CD4-positive, alpha-beta T cell treated with Interleukin-4 for 4 hours (primary cell): Measurements from ENCODE around the gene PLAAT4.
"Not testable (repeated sequence)": the region's sequence is repeated elsewhere in the genome, so short reads cannot be mapped to it uniquely, and the experiment has no call there.

Experiments
- DNase-seq: peaks from one replicate; pipeline ENCODE4 v3.0.0-alpha.2; 2020

Gene PLAAT4

GRCh38 chr11:63511048-63511748 is 25.4 kb upstream of the PLAAT4 start:
- no peak for DNase-seq

GRCh38 chr11:63512816-63513215 is 23.8 kb upstream of the PLAAT4 start:
- DNase-seq: no peak

GRCh38 chr11:63516109-63516508 is 20.5 kb upstream of the PLAAT4 start:
- no peak for DNase-seq

- no peak for DNase-seq
These were observed 19.5 kb upstream of the PLAAT4 start for GRCh38 chr11:63517156-63517555.

GRCh38 chr11:63518548-63518947 is 18.1 kb upstream of the PLAAT4 start:
- peak; percentile 55 for DNase-seq

GRCh38 chr11:63520606-63521170 is 15.9 kb upstream of the PLAAT4 start:
- DNase-seq: no peak

- DNase-seq: no peak
These were observed 14.7 kb upstream of the PLAAT4 start for GRCh38 chr11:63521896-63522295.

- no peak for DNase-seq
These were observed 13.5 kb upstream of the PLAAT4 start for GRCh38 chr11:63523151-63523550.

GRCh38 chr11:63527667-63528066 is 8.9 kb upstream of the PLAAT4 start:
- no peak for DNase-seq

GRCh38 chr11:63528156-63528555 is 8.5 kb upstream of the PLAAT4 start:
- DNase-seq: not testable (repeated sequence)

- DNase-seq: not testable (repeated sequence)
These were observed 7.8 kb upstream of the PLAAT4 start for GRCh38 chr11:63528729-63529278.

GRCh38 chr11:63529373-63529772 is 7.2 kb upstream of the PLAAT4 start:
- not testable (repeated sequence) for DNase-seq

GRCh38 chr11:63530021-63530420 is 6.6 kb upstream of the PLAAT4 start:
- no peak for DNase-seq

- DNase-seq: peak; percentile 79
These were observed 5.4 kb upstream of the PLAAT4 start for GRCh38 chr11:63531074-63531792.

- DNase-seq: no peak
These were observed 4.5 kb upstream of the PLAAT4 start for GRCh38 chr11:63532117-63532516.

GRCh38 chr11:63532799-63533475 is 3.7 kb upstream of the PLAAT4 start:
- DNase-seq: no peak

GRCh38 chr11:63534076-63534475 is 2.5 kb upstream of the PLAAT4 start:
- DNase-seq: no peak

- DNase-seq: peak; percentile 51
These were observed 1.6 kb upstream of the PLAAT4 start for GRCh38 chr11:63534895-63535461.

GRCh38 chr11:63535734-63536133 is 874 bp upstream of the PLAAT4 start:
- peak; percentile 67 for DNase-seq

GRCh38 chr11:63537293-63538101 is 889 bp downstream of the PLAAT4 start:
- DNase-seq: no peak

GRCh38 chr11:63542506-63542905 is 5.9 kb downstream of the PLAAT4 start:
- DNase-seq: not testable (repeated sequence)

- no peak for DNase-seq
These were observed 7.1 kb downstream of the PLAAT4 start for GRCh38 chr11:63543711-63544110.
